GM20000 (cell line): Measurements from ENCODE around the gene NXPH3.
"Not testable (repeated sequence)": the region's sequence is repeated elsewhere in the genome, so short reads cannot be mapped to it uniquely, and the experiment has no call there.

Experiments used
- DNase-seq: peaks from one replicate; pipeline ENCODE4 v3.0.0; 2012; ENCODE audit warnings: low spot score
- TF ChIP-seq, protein P1 (sequence below): IDR thresholded peaks from 2 replicates; pipeline ENCODE4 v1.5.1; 2012; ENCODE audit warnings: mild to moderate bottlenecking, control low read depth; ENCODE audit errors: extremely low read depth, missing control alignments

The NXPH3 gene

DNA sequence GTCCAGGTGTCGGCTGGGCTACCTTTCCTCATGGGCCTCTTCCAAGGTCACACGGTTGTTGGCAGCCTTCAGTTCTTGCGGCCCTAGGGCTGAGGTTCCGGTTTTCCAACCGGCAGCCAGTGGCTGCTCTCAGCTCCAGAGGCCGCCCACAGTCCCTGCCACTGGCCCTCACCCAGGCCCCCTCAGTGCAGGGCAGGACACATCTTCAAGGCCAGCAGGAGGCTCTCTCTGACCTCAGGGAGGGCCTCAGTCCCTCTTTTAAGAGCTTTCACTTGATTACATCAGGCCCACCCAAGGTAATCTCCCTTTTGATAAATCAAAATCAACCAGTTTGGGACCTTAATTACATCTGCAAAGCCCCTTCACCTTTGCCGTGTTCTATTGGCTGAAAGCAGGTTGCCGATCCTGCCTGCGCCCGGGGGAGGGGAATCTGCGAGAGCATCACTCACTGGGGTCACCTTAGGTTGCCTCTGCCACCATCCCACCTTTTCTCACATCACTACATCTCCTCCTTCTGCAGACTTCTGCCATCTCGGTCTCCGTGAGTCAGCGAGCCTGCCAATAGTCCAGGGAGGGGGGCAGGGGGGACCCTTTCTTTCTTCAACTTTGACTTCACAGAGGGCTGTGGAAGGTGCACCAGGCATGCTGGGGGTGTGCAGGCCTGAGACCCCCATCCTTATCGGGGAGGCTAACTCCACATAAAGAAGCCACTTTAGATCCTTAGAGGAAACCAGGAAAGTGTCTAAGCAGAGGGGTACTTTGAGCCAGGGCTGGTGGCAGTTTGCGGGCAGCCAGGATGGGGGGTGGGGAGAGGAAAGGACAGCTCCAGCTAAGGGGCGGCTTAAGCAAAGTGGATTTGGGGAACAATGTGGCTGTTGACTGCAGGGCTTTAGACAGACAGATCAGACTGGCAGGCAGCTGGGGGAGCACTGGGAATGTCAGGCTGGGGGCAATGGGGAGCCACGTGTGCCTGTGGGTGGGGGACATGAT, 28.8 kb upstream of the NXPH3 start:
- TF ChIP-seq, protein P1, sequence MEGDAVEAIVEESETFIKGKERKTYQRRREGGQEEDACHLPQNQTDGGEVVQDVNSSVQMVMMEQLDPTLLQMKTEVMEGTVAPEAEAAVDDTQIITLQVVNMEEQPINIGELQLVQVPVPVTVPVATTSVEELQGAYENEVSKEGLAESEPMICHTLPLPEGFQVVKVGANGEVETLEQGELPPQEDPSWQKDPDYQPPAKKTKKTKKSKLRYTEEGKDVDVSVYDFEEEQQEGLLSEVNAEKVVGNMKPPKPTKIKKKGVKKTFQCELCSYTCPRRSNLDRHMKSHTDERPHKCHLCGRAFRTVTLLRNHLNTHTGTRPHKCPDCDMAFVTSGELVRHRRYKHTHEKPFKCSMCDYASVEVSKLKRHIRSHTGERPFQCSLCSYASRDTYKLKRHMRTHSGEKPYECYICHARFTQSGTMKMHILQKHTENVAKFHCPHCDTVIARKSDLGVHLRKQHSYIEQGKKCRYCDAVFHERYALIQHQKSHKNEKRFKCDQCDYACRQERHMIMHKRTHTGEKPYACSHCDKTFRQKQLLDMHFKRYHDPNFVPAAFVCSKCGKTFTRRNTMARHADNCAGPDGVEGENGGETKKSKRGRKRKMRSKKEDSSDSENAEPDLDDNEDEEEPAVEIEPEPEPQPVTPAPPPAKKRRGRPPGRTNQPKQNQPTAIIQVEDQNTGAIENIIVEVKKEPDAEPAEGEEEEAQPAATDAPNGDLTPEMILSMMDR, result no peak
- DNase-seq, result peak; percentile 4

DNA sequence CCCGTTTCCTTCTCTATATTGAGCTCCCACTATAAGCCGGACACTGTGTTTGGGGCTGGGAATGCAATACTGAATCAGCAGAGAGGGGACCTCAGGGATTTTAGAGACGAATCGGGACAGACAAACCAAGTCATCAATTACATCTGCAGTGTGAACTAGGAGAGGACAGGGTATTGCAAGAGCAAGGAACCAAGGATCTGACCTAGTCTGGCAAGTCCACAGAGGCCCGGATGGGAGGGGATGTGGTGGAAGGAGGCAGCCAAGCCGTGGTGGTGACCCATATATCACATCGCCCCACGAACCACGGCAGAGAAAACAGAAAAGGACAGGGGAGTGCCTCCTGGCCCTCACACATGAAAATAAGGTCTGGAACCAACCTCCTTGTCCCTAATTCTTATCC, 28.1 kb upstream of the NXPH3 start:
- TF ChIP-seq, protein P1, result no peak
- DNase-seq, result peak; percentile 6

DNA sequence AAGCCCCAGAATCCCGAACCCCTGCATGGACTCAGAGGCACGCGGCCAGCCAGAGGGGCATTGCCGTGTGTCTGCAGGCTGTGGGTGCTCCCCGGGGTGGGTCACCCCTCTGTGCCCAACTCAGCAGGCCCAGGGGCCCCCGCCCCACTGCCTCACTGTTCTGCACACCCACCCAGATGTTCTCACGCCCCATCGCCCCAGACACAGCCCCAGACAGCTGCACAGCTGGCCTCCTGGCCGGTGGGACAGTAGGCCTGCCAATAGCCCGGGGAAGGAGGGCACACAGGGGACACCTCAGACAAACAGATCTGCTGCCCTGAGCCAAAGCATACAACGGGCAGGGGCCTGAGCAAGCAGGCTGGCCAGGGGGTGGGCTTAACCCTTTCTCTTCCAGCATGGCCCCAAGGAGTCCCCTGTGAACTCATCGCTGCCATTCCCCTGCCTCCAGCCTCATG, 27.6 kb upstream of the NXPH3 start:
- TF ChIP-seq, protein P1, result no peak
- DNase-seq, result peak; percentile 3

DNA sequence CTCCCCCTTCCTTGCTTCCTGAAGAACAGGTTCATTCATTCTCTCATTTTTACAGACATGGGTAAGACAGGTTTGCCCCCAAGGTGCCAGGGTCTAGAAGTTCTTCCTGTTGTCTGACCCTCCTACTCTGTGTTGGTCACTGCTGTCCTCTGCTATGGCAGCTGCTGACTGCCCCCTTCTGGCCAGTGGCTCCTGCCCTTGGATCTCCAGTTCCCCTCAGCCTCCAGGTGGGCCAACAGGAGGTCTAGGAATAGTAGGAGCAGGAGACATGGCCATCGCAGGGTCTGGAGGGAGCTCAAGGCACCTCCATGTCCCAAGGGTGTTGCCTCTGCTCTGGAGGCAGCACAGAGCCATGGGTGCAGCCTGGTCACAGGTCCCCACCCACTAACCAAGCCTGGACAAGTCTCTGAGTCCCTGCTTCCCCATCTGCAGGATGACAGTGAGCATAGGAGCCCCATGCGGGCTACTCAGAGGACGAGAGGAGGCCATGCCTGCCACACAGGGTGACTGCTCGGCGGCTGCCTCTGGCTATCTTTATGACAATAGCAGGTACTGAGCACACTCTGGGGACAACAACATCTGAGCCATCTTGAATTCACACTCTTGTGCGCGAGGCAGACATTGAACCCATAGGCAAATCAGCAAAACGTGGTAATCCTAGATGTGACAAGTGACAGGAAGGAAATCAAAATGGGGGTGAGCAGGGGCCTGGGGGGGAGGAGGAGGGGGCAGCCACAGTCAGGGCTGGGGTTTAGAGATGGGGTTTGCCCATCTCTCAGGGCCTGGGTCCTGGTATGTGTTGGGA, 27.0 kb upstream of the NXPH3 start:
- TF ChIP-seq, protein P1, result peak; percentile 49
- peak; percentile 53 for DNase-seq

DNA sequence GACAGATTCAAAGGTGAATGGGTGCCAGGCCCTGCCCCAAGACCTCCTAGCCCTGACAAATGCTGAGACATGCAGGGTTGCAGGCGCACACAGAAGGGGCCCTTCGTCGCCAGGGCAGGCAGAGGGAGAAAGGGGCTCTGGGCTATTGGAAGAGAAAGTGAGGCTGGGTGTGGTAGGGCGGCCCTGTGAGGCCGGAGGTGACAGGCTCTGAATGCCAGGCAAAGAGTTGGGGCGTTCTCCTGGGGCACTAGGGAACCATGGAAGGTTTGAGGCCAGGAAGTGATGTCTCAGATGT, 26.4 kb upstream of the NXPH3 start:
- DNase-seq, result no peak

DNA sequence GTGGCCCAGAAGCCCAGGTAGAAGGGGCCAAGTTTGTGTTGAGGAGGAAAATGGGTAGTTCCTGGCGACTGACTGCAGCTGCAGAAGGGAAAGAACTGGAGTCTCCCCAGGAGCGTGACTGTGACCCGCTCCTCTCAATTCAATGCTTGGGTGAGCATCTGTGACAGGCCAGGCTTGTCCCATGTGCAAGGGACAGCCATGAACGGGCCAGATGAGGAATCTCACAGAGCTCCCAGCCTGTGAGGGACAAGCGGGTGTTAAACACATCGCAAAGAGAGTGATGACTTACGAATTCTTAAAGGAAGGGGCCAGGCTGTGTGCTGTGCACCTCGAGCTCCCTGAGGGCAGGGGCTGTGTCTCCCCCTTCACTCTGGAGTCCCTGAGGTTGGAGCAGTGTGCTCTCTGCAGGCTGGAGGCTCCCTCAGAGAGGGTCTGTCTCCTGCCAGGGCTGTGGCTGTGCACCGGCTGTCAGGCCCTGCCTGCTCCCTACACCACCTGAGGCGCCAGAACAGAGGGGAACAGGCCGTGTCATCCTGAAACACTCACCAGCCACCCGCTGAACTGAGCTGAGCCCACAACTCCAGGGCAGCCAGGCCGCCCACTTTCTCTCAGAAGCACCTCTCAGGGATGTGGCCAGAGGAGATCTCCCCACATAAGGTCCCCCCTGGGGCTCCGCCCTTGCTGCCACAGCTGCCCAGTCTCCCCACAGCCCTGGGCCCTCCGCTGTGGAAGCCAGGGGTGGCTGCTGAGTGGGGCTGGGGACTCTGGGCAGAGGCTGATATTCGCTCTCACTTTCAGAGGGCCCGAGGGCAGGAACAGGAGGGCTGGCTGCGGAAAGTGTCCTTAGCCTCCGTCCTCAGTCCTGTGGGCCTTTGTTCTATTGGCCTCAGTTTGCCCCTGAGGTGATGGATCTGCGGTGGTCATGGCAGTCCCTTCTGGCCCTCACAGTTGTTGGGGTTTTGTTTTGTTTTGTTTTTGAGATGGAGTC, 25.7 kb upstream of the NXPH3 start:
- DNase-seq, result peak; percentile 7
- TF ChIP-seq, protein P1, result no peak

More for the DNA sequence above, 26.4 kb upstream of the NXPH3 start:
- TF ChIP-seq, protein P1, result no peak

DNA sequence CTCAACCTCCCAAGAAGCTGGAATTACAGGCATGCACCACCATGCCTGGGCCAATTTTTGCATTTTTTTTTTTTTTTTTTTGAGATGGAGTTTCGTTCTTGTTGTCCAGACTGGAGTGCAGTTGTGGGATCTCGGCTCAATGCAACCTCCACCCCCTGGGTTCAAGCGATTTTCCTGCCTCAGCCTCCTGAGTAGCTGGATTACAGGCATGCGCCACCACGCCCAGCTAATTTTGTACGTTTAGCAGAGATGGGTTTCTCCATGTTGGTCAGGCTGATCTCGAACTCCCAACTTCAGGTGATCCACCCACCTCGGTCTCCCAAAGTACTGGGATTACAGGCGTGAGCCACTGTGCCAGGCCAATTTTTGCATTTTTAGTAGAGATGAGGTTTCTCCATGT, 24.9 kb upstream of the NXPH3 start:
- DNase-seq, result not testable (repeated sequence)
